Progenitor cell of endocrine pancreas (in vitro differentiated cells): ENCODE data around the gene VIPR1. TPM values are rescaled to one million over a fixed set of nuclear protein-coding genes. Genes with fewer than 3 reads are reported as not detected.

Source experiments
- DNase-seq: peaks from one replicate; pipeline ENCODE4 v3.0.0; 2021; ENCODE audit warnings: low spot score; ENCODE audit not compliant: unreplicated experiment
- H3K27ac Mint-ChIP-seq: 2 replicates; pipeline ENCODE4 v1.8.0; 2021; ENCODE audit warnings: mild to moderate bottlenecking, moderate library complexity, mixed read lengths
- H3K27me3 Mint-ChIP-seq: 2 replicates; pipeline ENCODE4 v1.8.0; 2021; ENCODE audit warnings: mixed read lengths
- H3K36me3 Mint-ChIP-seq: 2 replicates; pipeline ENCODE4 v1.8.0; 2022; ENCODE audit warnings: mixed read lengths; ENCODE audit not compliant: insufficient read depth
- H3K4me1 Mint-ChIP-seq: 2 replicates; pipeline ENCODE4 v1.8.0; 2021; ENCODE audit warnings: low read depth, mixed read lengths
- H3K4me3 Mint-ChIP-seq: 2 replicates; pipeline ENCODE4 v1.8.0; 2021; ENCODE audit warnings: low read depth, mild to moderate bottlenecking, moderate library complexity, mixed read lengths
- H3K9me3 Mint-ChIP-seq: 2 replicates; pipeline ENCODE4 v1.8.0; 2021; ENCODE audit warnings: low read depth, mixed read lengths
- CTCF ChIP-seq: fragments of 200-600 bp; sonication (generic); IDR thresholded peaks from one replicate; pipeline ENCODE4 v1.5.0; 2021; ENCODE audit warnings: antibody characterized with exemption, mild to moderate bottlenecking; ENCODE audit not compliant: unreplicated experiment
- total RNA-seq: library from RNA; stranded (reverse); gene quantifications from 2 replicates; pipeline ENCODE4 v1.2.1, GENCODE V29; 2021

The VIPR1 gene
- total RNA-seq, 1 donor from 2014 or later: 6.8 TPM

DNA sequence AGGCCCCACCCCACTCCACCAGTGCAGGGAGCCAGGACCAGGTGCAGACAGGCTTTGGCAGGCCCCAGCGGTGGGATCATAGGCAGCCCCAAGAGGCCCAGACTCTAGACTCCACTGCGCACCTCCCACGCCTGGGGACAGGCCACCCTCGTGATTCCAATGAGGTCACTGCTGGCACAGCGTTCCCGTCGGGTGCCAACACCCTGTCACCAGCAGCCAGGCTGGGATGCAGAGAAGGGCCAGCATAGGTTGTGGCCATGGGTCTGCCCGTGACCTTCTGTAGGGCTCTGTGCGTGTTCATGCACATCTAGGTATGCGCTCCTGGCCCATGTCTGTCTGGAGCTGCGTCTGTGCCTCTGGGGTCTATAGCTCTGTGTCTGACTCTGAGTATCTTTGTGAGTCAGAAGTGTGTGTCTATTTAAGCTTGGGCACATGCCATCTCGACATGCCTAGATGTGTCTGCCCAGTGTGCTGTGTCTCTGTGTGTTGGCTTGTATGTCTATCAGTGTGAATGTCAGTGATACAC is 13.0 kb downstream of the VIPR1 start:
- H3K27me3 Mint-ChIP-seq: peaks cover 5% of the 10 kb centered on the region
- no peak overlapping the region for H3K4me3 Mint-ChIP-seq
- H3K27ac Mint-ChIP-seq: no peak overlapping the region
- H3K36me3 Mint-ChIP-seq: no peaks in the 10 kb centered on the region
- H3K9me3 Mint-ChIP-seq: no peaks in the 10 kb centered on the region
- no peak for TF ChIP-seq CTCF
- DNase-seq: no peak
- H3K4me1 Mint-ChIP-seq: peaks cover 5% of the 10 kb centered on the region

- TF ChIP-seq CTCF: no peak
Measured at GRCh38 chr3:42515976-42516375, 13.5 kb downstream of the VIPR1 start.

GRCh38 chr3:42516443-42516842 is 14.0 kb downstream of the VIPR1 start:
- Mint-ChIP-seq H3K4me1 (peaks cover 5% of the 10 kb centered on the region), H3K9me3 (no peaks in the 10 kb centered on the region), H3K36me3 (no peaks in the 10 kb centered on the region), H3K27me3 (peaks cover 10% of the 10 kb centered on the region), H3K27ac (no peak overlapping the region), H3K4me3 (no peak overlapping the region)
- TF ChIP-seq CTCF: no peak
- no peak for DNase-seq

More at GRCh38 chr3:42515976-42516375, 13.5 kb downstream of the VIPR1 start:
- DNase-seq: no peak
- H3K36me3 Mint-ChIP-seq: no peaks in the 10 kb centered on the region
- H3K4me3 Mint-ChIP-seq: no peak overlapping the region
- H3K27me3 Mint-ChIP-seq: peaks cover 6% of the 10 kb centered on the region
- peaks cover 5% of the 10 kb centered on the region for H3K4me1 Mint-ChIP-seq
- H3K9me3 Mint-ChIP-seq: no peaks in the 10 kb centered on the region
- no peak overlapping the region for H3K27ac Mint-ChIP-seq

- DNase-seq: no peak
- TF ChIP-seq CTCF: no peak
- peaks cover 11% of the 10 kb centered on the region for H3K27me3 Mint-ChIP-seq
- H3K27ac Mint-ChIP-seq: no peak overlapping the region
- peaks cover 5% of the 10 kb centered on the region for H3K4me1 Mint-ChIP-seq
- H3K36me3 Mint-ChIP-seq: no peaks in the 10 kb centered on the region
- no peak overlapping the region for H3K4me3 Mint-ChIP-seq
- no peaks in the 10 kb centered on the region for H3K9me3 Mint-ChIP-seq
Measured at GRCh38 chr3:42517117-42517516, 14.7 kb downstream of the VIPR1 start.

DNA sequence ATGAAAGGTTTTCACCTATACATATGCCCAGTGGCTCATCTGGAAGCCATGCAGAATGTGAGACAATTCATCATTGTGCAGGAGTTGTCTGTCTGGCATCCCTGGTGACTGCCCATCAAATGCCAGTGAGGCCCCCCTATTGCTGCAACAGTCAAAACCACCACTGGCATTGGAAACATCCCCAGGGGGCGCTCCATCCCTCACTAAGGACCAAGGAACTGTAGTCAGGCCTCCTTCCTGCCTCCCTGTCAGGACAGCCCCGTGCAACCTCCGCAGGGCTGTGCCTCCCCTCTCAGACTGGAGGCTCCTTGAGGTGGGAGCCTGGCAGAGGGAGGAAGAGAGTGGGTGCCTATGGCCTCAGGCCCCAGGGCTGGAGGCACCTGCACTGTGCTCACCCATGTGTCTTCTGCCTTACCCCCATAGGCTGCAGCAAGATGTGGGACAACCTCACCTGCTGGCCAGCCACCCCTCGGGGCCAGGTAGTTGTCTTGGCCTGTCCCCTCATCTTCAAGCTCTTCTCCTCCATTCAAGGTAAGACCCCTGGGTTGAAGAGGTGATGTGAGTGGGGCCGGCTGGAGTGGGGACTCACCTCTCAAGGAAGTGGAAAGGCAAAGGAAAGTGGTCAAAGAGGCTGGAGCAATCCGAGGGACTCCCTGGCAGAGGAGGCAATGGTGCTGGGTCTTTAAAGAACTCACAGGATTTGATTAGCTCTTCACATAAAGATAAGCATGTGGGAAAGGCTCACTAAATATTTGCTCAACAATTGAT is 16.5 kb downstream of the VIPR1 start:
- no peaks in the 10 kb centered on the region for H3K36me3 Mint-ChIP-seq
- H3K4me3 Mint-ChIP-seq: no peak overlapping the region
- H3K4me1 Mint-ChIP-seq: peaks cover 5% of the 10 kb centered on the region
- H3K9me3 Mint-ChIP-seq: no peaks in the 10 kb centered on the region
- DNase-seq: no peak
- peaks cover 11% of the 10 kb centered on the region for H3K27me3 Mint-ChIP-seq
- H3K27ac Mint-ChIP-seq: peak overlapping the region; percentile 43
- TF ChIP-seq CTCF: no peak
